Lung (tissue), 12 donors: ENCODE results near the gene AURKA. TPM values are rescaled to one million over a fixed set of nuclear protein-coding genes. Genes with fewer than 3 reads are reported as not detected.

Experiments used
- ATAC-seq: fragments of 200-7000 bp; cut with Tn5 transposase; one replicate; pipeline ENCODE4 v1.9.1; 2020; ENCODE audit warnings: moderate number of reproducible peaks; ENCODE audit not compliant: insufficient read depth, low FRiP score
- DNase-seq, 3 donors: peaks; one replicate each; pipeline ENCODE4 v3.0.0-alpha.2; 2013 to 2017
- H3K27ac ChIP-seq, 2 donors: one replicate each; pipeline ENCODE4 v1.5.1; 2013; ENCODE audit warnings: mild to moderate bottlenecking in 2 of 2, moderate library complexity in 2 of 2, control low read depth in 1 of 2, inconsistent platforms in 1 of 2, low read depth in 1 of 2, low read length in 1 of 2
- H3K27me3 ChIP-seq, 3 donors: one replicate each; pipeline ENCODE4 v1.5.1; 2013; ENCODE audit warnings: low read length in 2 of 3; ENCODE audit not compliant: control insufficient read depth in 3 of 3, insufficient read depth in 3 of 3
- H3K36me3 ChIP-seq, 4 donors: one replicate each; pipeline ENCODE4 v1.5.1; 2013; ENCODE audit warnings: low read length in 4 of 4, mild to moderate bottlenecking in 1 of 4, moderate library complexity in 1 of 4; ENCODE audit not compliant: control insufficient read depth in 4 of 4, insufficient read depth in 4 of 4
- H3K4me1 ChIP-seq, 5 donors: one replicate each; pipeline ENCODE4 v1.5.1; 2013; ENCODE audit warnings: low read length in 5 of 5, mild to moderate bottlenecking in 2 of 5, moderate library complexity in 1 of 5; ENCODE audit not compliant: control insufficient read depth in 5 of 5, insufficient read depth in 5 of 5
- H3K4me3 ChIP-seq: one replicate; pipeline ENCODE4 v1.5.1; 2013; ENCODE audit warnings: mild to moderate bottlenecking, control low read depth, moderate library complexity
- H3K9ac ChIP-seq, 2 donors: one replicate each; pipeline ENCODE4 v1.5.1; 2013; ENCODE audit warnings: low read length in 2 of 2, control low read depth in 1 of 2; ENCODE audit not compliant: insufficient read depth in 1 of 2
- H3K9me3 ChIP-seq, 4 donors: one replicate each; pipeline ENCODE4 v1.5.1; 2013; ENCODE audit warnings: low read length in 3 of 4, mild to moderate bottlenecking in 1 of 4, moderate library complexity in 1 of 4; ENCODE audit not compliant: control insufficient read depth in 4 of 4, insufficient read depth in 3 of 4
- WGBS, 2 donors: extraction: QIAGEN DNeasy Blood & Tissue Kit; methylation state at CpG; one replicate each; pipeline ENCODE4 v1.1.7; 2013; 5-methylcytosine and 5-hydroxymethylcytosine counted together
- polyA plus RNA-seq, 2 donors: library from polyadenylated mRNA; stranded (reverse); fragments of 200-250 nt; gene quantifications; one replicate each; pipeline ENCODE4 v1.2.1, GENCODE V29; 2013
- total RNA-seq, 2 donors: library from RNA; depleted of rRNA in 1 of 2; stranded (reverse); fragments of >200 nt in 1 of 2; gene quantifications; one replicate each; pipeline ENCODE4 v1.2.1, GENCODE V29; 2014 to 2021
- TF ChIP-seq, protein P1 (sequence below): IDR thresholded peaks from 2 replicates; pipeline ENCODE4 v1.5.1; 2012; ENCODE audit warnings: mild to moderate bottlenecking; ENCODE audit errors: control extremely low read depth, extremely low read depth
- donor health status: control.
- donor health status: control.
- donor health status: Bipolar disorder and iron deficiency.
- donor health status: healthy.
- donor health status: DM: yes; HTN: yes; CAD: no.

Gene AURKA
- total and polyA plus RNA-seq, 4 donors, result 1.5 to 6.2 (median 3.2) TPM

DNA sequence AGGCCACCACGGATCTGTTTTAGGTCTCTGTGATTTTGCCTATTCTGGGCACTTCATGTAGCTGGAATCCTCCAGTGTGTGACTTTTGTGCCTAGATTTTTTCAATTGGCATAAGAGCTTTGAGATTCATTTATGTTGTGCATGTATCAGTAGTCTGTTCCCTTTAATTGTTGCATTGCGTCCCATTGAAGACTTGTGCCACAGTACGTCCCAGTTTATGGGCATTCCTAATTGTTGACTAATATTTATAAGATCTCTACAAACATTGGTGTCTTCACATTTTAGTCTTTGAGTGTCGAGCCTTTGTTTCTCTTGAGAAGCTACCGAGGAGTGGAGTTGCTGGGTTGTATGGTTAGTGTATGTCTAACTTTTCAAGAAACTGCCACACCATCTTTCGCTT lies 33.9 kb downstream of the AURKA start:
- peaks cover 0 to 2% (median 0%) of the 10 kb centered on the region in 4 donors for H3K36me3 ChIP-seq
- ATAC-seq (no peak), DNase-seq (no peak)
- 67 to 73% methylated on average over 6 of the region's 6 CpGs for WGBS, 2 donors
- H3K27me3 ChIP-seq, result no peaks in the 10 kb centered on the region
- TF ChIP-seq, protein P1, sequence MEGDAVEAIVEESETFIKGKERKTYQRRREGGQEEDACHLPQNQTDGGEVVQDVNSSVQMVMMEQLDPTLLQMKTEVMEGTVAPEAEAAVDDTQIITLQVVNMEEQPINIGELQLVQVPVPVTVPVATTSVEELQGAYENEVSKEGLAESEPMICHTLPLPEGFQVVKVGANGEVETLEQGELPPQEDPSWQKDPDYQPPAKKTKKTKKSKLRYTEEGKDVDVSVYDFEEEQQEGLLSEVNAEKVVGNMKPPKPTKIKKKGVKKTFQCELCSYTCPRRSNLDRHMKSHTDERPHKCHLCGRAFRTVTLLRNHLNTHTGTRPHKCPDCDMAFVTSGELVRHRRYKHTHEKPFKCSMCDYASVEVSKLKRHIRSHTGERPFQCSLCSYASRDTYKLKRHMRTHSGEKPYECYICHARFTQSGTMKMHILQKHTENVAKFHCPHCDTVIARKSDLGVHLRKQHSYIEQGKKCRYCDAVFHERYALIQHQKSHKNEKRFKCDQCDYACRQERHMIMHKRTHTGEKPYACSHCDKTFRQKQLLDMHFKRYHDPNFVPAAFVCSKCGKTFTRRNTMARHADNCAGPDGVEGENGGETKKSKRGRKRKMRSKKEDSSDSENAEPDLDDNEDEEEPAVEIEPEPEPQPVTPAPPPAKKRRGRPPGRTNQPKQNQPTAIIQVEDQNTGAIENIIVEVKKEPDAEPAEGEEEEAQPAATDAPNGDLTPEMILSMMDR, result no peak
- H3K4me1 ChIP-seq, result peaks cover 5 to 17% (median 6%) of the 10 kb centered on the region in 5 donors
- H3K9me3 ChIP-seq, result peaks cover 0 to 1% (median 0%) of the 10 kb centered on the region in 4 donors
- H3K27ac ChIP-seq, result no peak overlapping the region
- no peak overlapping the region for H3K9ac ChIP-seq
- no peak overlapping the region for H3K4me3 ChIP-seq

GRCh38 chr20:56353356-56353755 lies 38.7 kb downstream of the AURKA start:
- TF ChIP-seq, protein P1, result no peak

DNA sequence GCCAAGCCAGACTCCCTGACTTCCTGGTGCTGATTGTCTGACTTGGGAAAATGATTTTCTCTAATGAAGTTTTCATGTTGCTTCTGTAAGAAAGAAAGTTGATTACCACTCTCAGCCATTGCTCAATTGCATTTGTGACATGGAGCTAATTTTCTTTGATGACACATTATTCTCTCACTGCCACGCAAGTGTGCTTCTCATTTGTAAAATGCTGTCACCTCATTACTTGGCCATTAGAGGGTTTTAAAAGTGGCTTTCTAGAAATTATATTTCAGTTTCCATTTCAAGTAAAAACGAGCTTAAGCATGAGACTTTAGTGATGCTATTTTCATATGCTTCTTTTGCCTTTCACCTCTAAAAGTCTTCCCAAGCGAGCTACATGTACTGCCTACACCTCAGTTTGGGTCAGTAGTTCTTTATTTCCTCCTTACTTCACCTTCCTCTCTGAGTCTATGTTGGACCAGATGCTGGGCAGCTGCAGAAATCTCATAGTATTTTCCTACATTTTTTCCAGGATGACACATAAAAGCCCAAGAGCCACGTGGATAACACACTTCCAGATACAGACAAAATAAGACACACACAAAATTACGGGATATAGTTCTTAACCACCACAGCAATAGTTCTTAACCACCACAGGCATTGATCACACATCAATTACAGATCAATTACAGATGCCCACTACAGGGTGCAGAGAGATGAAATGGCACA lies 39.5 kb downstream of the AURKA start:
- H3K9me3 ChIP-seq, result peaks cover 0 to 1% (median 0%) of the 10 kb centered on the region in 4 donors
- H3K27ac ChIP-seq, result no peak overlapping the region
- H3K9ac ChIP-seq, result no peak overlapping the region
- WGBS, 2 donors, result 73 to 83% methylated on average over 5 of the region's 5 CpGs
- no peak overlapping the region for H3K4me3 ChIP-seq
- DNase-seq, result peak in 1 of 3 donors; percentile 13
- TF ChIP-seq, protein P1, result no peak
- H3K27me3 ChIP-seq, result no peaks in the 10 kb centered on the region
- no peak for ATAC-seq
- peaks cover 0 to 18% (median 6%) of the 10 kb centered on the region in 5 donors for H3K4me1 ChIP-seq
- no peaks in the 10 kb centered on the region for H3K36me3 ChIP-seq

More at GRCh38 chr20:56353356-56353755, 38.7 kb downstream of the AURKA start:
- Histone ChIP-seq H3K27ac (no peak overlapping the region), H3K36me3 (no peaks in the 10 kb centered on the region), H3K9me3 (peaks cover 0 to 1% (median 0%) of the 10 kb centered on the region in 4 donors), H3K4me3 (no peak overlapping the region), H3K9ac (no peak overlapping the region), H3K27me3 (no peaks in the 10 kb centered on the region), H3K4me1 (peaks cover 0 to 10% (median under 1%) of the 10 kb centered on the region in 5 donors)
- WGBS, 2 donors, result 85 to 93% methylated on average over 4 of the region's 4 CpGs
- ATAC-seq (no peak), DNase-seq (no peak)
